ENCODE results near the gene SLC3A2. TPM values are rescaled to one million over a fixed set of nuclear protein-coding genes. Genes with fewer than 3 reads are reported as not detected.
"Not testable (repeated sequence)": the region's sequence is repeated elsewhere in the genome, so short reads cannot be mapped to it uniquely, and the experiment has no call there.

Gene SLC3A2
- total RNA-seq, 1 donor from 2014 or later, result 195 TPM

DNA sequence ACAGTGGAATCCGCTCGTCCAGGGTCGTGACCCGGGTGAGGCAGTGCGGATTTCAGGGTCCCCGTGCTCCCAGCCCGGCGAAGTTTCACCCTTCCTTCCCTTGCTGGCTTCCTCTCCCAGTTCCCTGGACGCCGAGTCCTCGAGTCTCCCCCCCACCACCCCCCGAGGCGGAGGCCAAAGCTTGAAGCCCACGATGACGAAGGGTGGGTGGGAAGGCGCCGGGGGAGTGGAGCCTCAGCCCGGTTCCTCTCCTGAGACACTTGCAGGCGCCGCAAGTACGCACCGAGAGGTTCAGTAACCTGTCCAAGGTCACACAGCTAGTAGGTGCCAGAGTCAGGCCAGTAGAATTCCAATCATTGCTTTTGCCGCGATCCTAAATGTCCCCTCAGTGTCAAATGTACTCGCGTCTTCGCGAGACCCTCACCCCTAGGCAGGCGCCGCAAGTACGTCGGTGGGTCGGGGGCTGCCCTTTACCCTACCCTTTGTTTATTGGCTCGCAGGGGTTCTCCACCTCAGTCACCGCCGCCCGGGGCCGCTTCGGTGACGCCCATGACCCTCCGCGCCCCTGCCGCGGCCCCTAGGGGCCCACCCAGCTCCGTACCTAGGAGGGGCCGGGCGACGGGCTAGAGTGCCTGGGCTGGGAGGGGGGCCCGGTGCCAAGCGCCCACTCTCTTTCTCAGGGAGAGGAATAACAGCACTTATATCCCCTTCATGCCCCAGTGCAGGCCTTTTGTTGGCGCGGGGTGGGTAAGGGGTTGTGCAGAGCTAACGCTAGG lies 46.2 kb downstream of the SLC3A2 start:
- no peak for DNase-seq (ENCODE audit: low read depth)

DNA sequence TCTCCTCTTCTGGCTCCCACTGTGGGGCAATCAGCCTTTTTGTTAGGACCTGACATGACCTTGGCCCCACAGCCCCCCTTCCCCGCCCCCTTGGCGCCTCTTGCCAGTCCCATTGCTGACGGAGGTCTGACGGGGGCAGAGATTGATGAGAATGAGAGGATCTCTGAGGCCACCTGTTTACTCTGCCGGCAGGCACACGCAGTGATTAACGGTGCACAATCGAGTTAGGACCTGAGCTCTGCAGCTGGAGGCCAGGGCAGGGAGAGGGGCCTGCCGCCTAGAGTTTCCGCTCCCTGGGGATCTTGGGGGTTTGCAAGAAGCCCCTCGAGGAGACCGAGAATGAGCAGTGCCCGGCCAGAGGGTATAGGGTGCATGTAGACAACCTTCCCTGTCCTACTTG lies 47.3 kb downstream of the SLC3A2 start:
- DNase-seq (ENCODE audit: low read depth), result no peak

DNA sequence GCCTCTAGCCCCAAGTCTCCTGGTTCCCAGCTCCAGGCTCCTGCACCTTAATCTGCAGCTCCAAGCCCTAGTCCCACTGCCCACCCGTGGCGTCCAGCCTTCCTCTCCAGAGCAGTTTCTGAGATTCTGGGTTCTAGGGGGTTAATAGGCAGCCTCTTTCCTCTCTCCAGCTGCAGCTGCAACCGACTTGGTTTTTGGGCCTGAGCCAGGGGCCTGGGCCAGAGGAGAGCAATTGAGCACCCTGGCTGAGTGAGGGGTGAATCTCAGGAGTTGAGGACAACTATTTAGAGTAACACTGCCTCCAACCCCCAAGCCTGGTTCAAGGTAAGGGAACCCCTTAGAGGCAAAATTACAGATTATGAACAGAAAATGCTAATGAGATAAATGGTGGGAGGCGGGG lies 49.5 kb downstream of the SLC3A2 start:
- no peak for DNase-seq (ENCODE audit: low read depth)

DNA sequence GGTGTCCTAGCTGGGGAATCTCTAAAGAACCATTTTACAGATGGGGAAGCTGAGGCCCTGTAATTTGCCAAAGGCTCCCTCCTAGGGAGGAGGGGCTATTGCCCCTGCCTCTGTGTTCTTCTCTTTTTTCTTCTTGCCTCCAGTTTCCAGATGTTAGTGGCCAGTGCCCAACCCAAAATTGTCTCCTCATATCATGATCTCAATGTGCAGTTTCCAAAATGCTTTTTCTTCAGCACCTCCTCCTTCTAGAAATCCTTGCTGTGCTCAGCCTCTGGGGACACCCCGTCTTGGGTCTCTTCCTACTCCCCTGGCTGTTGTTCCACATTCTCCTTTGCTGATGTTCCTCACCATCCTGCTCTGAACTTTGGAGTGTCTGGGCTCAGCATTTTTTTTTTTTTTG lies 50.0 kb downstream of the SLC3A2 start:
- DNase-seq (ENCODE audit: low read depth), result no peak

DNA sequence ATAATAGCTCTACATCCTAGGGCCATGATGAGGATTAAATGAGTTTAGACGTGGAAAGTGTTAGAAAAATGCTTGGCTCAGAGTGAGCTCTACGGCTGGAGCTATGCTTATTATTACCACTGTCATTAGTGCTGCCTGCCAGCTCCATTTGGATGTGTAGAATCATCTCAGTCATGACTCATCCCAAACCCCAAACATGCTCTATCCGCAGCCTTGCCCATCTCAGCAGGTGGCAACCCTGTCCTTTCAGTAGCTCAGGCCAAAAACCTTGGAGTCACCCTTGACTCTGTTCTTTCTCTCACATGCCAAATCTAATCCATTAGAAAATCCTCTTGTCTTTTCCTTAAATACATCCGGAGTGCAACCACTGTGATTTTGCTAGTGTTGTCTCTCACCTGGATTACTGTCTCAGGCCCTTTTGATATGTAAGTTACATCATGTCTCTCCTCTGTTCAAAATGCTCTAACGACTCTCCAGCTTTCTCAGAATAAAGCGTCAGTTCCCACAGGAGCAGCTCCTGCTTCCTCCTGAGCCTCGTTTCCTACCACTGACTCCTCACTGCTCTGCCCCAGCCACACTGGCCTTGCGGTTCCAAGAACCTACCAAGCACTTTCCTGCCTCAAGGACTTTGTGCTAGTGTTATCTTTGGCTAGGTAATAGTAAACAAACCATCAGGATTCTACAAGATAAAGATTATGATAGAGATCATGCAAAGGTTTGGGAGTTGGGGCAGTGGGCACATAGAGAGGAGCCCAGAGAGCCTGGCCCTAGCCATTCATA lies 51.0 kb downstream of the SLC3A2 start:
- DNase-seq (ENCODE audit: low read depth), result peak; percentile 89

DNA sequence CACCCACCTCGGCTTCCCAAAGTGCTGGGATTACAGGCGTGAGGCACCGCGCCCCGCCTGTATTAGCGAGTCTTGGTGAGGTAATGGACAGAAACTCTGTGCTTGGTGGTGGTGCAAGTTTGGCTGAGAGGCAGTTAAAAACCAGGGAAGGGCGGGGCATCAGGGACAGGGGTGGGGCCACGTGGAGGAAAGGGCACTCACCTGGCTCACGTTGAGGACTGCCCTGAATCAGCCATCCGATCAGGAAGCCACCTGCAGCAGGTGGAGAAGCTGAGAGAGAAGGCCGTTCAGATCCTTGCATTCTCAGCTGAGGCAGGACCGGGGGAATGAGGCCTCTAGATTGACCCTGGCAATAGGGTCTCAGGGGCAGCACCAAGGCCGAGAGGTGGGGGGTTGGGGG lies 52.6 kb downstream of the SLC3A2 start:
- DNase-seq (ENCODE audit: low read depth), result no peak

DNA sequence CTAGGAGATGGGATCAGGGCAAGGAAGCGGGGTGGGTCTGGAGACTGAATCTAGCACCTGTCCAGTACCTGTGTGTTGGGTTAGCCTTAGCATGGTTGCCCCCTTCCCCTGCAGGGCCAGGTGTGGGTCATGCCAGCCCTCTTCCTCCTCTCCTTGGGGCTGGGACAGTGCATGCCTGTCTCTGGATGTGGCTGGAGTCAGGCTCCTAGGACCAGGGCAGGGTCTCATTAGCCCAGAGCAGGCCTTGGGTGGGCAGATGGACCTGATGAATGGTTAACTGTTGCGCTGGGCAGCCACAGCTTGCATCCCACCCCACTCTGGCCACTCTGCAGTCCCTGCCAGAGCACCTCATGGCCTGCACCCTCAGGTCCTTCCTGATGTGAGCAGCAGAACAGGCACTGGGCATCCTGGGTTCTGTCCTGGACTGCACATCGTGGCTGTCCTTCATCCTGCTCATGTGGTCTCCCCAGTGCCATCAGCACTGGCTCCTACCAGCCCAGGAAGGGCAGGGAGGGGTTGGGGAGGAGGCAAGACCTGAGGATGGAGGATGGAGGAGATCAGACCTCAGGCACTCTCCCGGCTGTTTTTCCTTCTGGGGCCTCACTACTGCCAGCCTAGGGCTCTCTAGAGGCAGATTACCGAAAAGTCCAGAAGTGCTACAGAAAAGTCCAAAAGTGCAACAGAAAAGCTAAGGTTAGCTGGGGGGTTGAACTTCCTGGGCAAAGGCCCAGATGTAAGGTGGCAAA lies 53.2 kb downstream of the SLC3A2 start:
- DNase-seq (ENCODE audit: low read depth), result no peak

DNA sequence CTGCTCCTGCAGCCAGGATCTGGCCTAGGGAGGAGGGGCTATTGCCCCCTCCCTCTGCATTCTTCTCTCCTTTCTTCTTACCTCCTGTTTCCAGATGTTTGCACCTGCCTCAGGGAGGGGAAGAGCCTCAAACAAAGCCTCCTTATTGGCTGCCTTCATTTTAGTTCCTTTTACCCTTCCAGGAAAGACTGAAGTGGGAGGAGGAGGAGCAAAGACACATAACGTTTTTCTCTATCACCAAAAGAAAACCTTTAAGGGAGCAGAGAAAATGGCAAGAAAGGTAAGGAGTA lies 53.7 kb downstream of the SLC3A2 start:
- DNase-seq (ENCODE audit: low read depth), result no peak

DNA sequence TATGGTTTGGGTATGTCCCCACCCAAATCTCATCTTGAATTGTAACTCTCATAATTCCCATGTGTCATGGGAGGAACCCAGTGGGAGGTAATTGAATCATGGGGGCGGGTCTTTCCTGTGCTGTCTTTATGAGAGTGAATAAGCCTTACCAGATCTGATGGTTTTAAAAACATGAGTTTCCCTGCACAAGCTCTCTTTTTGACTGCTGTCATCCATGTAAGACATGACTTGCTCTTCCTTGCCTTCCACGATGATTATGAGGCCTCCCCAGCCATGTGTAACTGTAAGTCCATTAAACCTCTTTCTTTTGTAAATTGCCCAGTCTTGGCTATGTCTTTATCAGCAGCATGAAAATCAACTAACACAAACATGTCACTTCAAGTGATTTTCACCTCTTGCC lies 56.8 kb downstream of the SLC3A2 start:
- DNase-seq (ENCODE audit: low read depth), result not testable (repeated sequence)

Other genes starting within 250 kb of the SLC3A2 start
- gene GANAB, start 234.3 kb upstream of the SLC3A2 start, total RNA-seq, result 168 and 174 TPM in 2 replicates
- gene INTS5, start 227.6 kb upstream of the SLC3A2 start, total RNA-seq, result 20.6 and 22.4 TPM in 2 replicates
- 32.2 and 40.7 TPM in 2 replicates for gene C11orf98, start 215.7 kb upstream of the SLC3A2 start, total RNA-seq
- gene CSKMT, start 215.6 kb upstream of the SLC3A2 start, total RNA-seq, result 3.2 and 12.4 TPM in 2 replicates
- 5.7 and 6.3 TPM in 2 replicates for gene UQCC3, start 209.2 kb upstream of the SLC3A2 start, total RNA-seq
- 4.5 and 5.0 TPM in 2 replicates for gene LBHD1, start 208.6 kb upstream of the SLC3A2 start, total RNA-seq
- 123 and 133 TPM in 2 replicates for gene UBXN1, start 201.8 kb upstream of the SLC3A2 start, total RNA-seq
- gene LRRN4CL, start 191.4 kb upstream of the SLC3A2 start, total RNA-seq, result 195 and 219 TPM in 2 replicates
- 40.8 and 49.8 TPM in 2 replicates for gene BSCL2, start 173.5 kb upstream of the SLC3A2 start, total RNA-seq
- gene GNG3, start 173.2 kb upstream of the SLC3A2 start, total RNA-seq, result not detected in 2 replicates
- 8.0 and 8.6 TPM in 2 replicates for gene HNRNPUL2, start 153.4 kb upstream of the SLC3A2 start, total RNA-seq
- 19.7 and 30.9 TPM in 2 replicates for gene TTC9C, start 152.4 kb upstream of the SLC3A2 start, total RNA-seq
- 6.6 TPM in 2 replicates for gene ZBTB3, start 126.7 kb upstream of the SLC3A2 start, total RNA-seq
- gene POLR2G, start 119.3 kb upstream of the SLC3A2 start, total RNA-seq, result 67.8 and 69.4 TPM in 2 replicates
- 22.1 and 24.9 TPM in 2 replicates for gene TAF6L, start 109.5 kb upstream of the SLC3A2 start, total RNA-seq
- 30.9 and 52.2 TPM in 2 replicates for gene TMEM179B, start 93.5 kb upstream of the SLC3A2 start, total RNA-seq
- 23.9 and 33.4 TPM in 2 replicates for gene TMEM223, start 88.9 kb upstream of the SLC3A2 start, total RNA-seq
- 44.0 and 48.5 TPM in 2 replicates for gene NXF1, start 75.5 kb upstream of the SLC3A2 start, total RNA-seq
- 25.1 and 27.4 TPM in 2 replicates for gene STX5, start 48.8 kb upstream of the SLC3A2 start, total RNA-seq
- not detected in 2 replicates for gene TEX54, start 48.1 kb upstream of the SLC3A2 start, total RNA-seq
- gene WDR74, start 41.3 kb upstream of the SLC3A2 start, total RNA-seq, result 37.9 and 48.1 TPM in 2 replicates
- gene CHRM1, start 40.5 kb downstream of the SLC3A2 start, total RNA-seq, result not detected in 2 replicates
- not detected in 2 replicates for gene SLC22A6, start 104.1 kb downstream of the SLC3A2 start, total RNA-seq
- not detected in 2 replicates for gene SLC22A8, start 134.9 kb downstream of the SLC3A2 start, total RNA-seq